Activated CD4-positive, alpha-beta memory T cell treated with anti-CD3 and anti-CD28 coated beads, Interleukin-2, amount 10 ng/mL, durations not matched to agents 7 days and 5 days (primary cell): ENCODE data around the gene POU5F1. TPM values are rescaled to one million over a fixed set of nuclear protein-coding genes. Genes with fewer than 3 reads are reported as not detected.

Experiments
- CTCF ChIA-PET: fragments of 350-600 bp; sonication (Branson Sonifier 250); formaldehyde crosslinking; loops from one replicate; lab custom pipeline; 2021; ENCODE audit warnings: antibody characterized with exemption, inconsistent platforms; lab: Charles Lee
- POLR2A ChIA-PET: fragments of 350-600 bp; sonication (Branson Sonifier 250); formaldehyde crosslinking; loops from one replicate; lab custom pipeline; 2021; ENCODE audit warnings: antibody characterized with exemption; lab: Charles Lee
- DNase-seq: peaks from one replicate; pipeline ENCODE4 v3.0.0-alpha.2; 2020
- H3K27ac Mint-ChIP-seq: one replicate; pipeline ENCODE4 v1.8.0; 2021; ENCODE audit warnings: mild to moderate bottlenecking, mixed read lengths
- H3K27me3 Mint-ChIP-seq: one replicate; pipeline ENCODE4 v1.8.0; 2021; ENCODE audit warnings: mixed read lengths
- H3K36me3 Mint-ChIP-seq: one replicate; pipeline ENCODE4 v1.8.0; 2021; ENCODE audit warnings: low read depth, mixed read lengths
- H3K4me1 Mint-ChIP-seq: one replicate; pipeline ENCODE4 v1.8.0; 2021; ENCODE audit warnings: mixed read lengths
- H3K4me3 Mint-ChIP-seq: one replicate; pipeline ENCODE4 v1.8.0; 2021; ENCODE audit warnings: mild to moderate bottlenecking, mixed read lengths
- H3K9me3 Mint-ChIP-seq: one replicate; pipeline ENCODE4 v1.8.0; 2021; ENCODE audit warnings: mixed read lengths
- total RNA-seq, 2 experiments: library from RNA; stranded (reverse); gene quantifications; one replicate each; pipeline ENCODE4 v1.2.3, GENCODE V29; 2021

Gene POU5F1
- total RNA-seq, 2 experiments from 2014 or later, result not detected

DNA sequence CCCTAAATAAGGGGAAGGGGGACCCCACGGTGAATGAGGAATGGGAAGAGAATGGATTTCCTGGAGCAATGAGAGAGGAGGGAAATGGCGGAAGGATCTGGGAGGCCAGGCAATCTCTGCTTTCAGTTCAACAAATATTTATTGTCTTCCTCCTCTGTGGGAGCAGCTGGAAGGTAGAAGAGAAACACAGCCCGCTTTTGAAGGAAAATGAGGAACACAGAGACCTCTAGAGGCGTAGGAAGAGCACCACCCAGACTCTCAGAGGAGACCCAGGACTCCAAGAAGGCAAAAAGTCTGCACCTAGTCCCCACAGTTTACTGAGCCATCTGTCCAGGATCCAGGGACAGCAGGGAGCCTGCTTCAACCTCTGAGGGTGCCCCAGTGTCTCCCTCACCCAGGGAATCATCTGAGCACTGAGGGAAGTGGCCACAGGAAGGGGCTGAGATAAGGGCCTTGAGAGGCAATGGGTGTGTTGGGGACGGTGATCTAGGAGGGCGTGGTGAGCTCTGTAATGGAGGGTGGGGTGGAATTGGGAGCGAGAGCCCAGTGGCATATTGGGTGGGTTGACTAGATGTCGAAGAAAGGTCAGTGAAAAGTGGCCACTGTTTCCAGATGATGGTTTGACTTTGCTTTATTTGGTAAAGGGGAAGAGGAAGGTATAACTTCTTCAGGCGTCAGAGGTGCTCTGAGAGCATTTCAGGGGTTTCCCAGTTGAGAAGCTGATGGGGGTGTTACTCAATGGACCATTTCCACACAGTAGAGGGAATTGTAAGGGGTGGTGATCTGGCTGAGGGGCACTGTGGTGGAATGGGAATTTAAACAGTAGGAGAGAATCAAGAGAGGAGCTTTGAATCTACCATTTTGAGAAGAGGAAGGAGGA lies 55.3 kb downstream of the POU5F1 start:
- Mint-ChIP-seq H3K36me3 (no peaks in the 10 kb centered on the region), H3K4me1 (no peaks in the 10 kb centered on the region), H3K4me3 (no peak overlapping the region), H3K27me3 (peaks cover 29% of the 10 kb centered on the region), H3K9me3 (no peaks in the 10 kb centered on the region), H3K27ac (no peak overlapping the region)
- DNase-seq, result no peak
- CTCF ChIA-PET, result interaction anchor here (0.9 to 5.0 kb wide), 4 partner anchors 11 to 28 kb away, joined by 3 to 30 read pairs (median 4); no protein-coding TSS in a partner anchor
- POLR2A ChIA-PET, result no interaction called here

DNA sequence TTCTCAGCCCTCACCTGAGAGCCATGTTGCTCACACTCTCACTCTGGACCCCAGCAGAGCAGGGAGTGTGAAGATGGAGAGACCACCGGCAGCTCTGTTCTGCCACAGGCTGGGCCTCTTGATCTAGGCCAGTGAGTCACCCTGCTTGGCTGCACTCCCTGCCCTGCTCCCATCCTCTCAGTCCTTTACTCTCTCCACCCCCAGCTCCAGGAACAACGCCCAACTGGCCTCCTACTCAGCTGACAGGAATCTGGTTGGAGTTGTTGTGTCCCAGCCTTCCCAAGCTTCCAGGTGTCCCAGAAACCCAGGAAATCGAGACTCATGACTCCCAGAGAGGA lies 56.0 kb downstream of the POU5F1 start, which contains the start of gene PSORS1C1:
TSS of gene PSORS1C1 (plus strand) at position 260 of the 338 bp plus-strand sequence. CDS start 14,833 bp downstream, outside the sequence.
- Mint-ChIP-seq H3K36me3 (no peaks in the 10 kb centered on the region), H3K27ac (no peak within 1 kb of the TSS), H3K4me3 (no peak within 1 kb of the TSS), H3K27me3 (peaks cover 36% of the 10 kb centered on the region), H3K4me1 (no peaks in the 10 kb centered on the region), H3K9me3 (no peaks in the 10 kb centered on the region)
- DNase-seq, result no peak
- CTCF ChIA-PET, result interaction anchor here (5.0 kb wide), 1 partner anchor 15 kb away, joined by 30 read pairs; no protein-coding TSS in a partner anchor
- POLR2A ChIA-PET, result no interaction called here

Other genes with a start within 250 kb of the POU5F1 start
- gene SFTA2, start 238.5 kb downstream of the POU5F1 start, total RNA-seq, result not detected
- not detected for gene MUCL3, start 229.7 kb downstream of the POU5F1 start, total RNA-seq
- not detected for gene MUC21, start 187.0 kb downstream of the POU5F1 start, total RNA-seq
- gene MUC22, start 160.2 kb downstream of the POU5F1 start, total RNA-seq, result not detected
- not detected for gene C6orf15, start 58.1 kb downstream of the POU5F1 start, total RNA-seq
- gene PSORS1C1, start 55.9 kb downstream of the POU5F1 start, total RNA-seq, result not detected
- gene CDSN, start 50.2 kb downstream of the POU5F1 start, total RNA-seq, result not detected
- not detected for gene PSORS1C2, start 31.6 kb downstream of the POU5F1 start, total RNA-seq
- gene CCHCR1, start 12.9 kb downstream of the POU5F1 start, total RNA-seq, result 10 to 100 TPM; 36.1 to 36.7 TPM
- 10 to 100 TPM; 78.9 to 80.7 TPM for gene TCF19, start 12.1 kb downstream of the POU5F1 start, total RNA-seq
- gene HLA-C, start 101.4 kb upstream of the POU5F1 start, total RNA-seq, result 1,000 to 10,000 TPM; 1,690 to 1,696 TPM
- gene HLA-B, start 186.5 kb upstream of the POU5F1 start, total RNA-seq, result 1,000 to 10,000 TPM; 5,151 to 5,157 TPM
- 10 to 100 TPM; 12.0 to 12.3 TPM for gene MICA, start 232.9 kb upstream of the POU5F1 start, total RNA-seq